ENCODE measurements around the gene DNA2. TPM values are rescaled to one million over a fixed set of nuclear protein-coding genes. Genes with fewer than 3 reads are reported as not detected.
"Not testable (repeated sequence)": the region's sequence is repeated elsewhere in the genome, so short reads cannot be mapped to it uniquely, and the experiment has no call there.

The DNA2 gene
- total RNA-seq (ENCODE audit: unreplicated experiment) = 9.9 TPM
- long read RNA-seq, partial matches to known transcripts = 2 of 2 reads
- long read RNA-seq, other reads (novel, unspliced or antisense) = 0 of 2 reads

GRCh38 chr10:68471586-68472408, at the start of gene DNA2:
Gene DNA2 (minus strand): TSS chr10:68471973. CDS start chr10:68471864, 109 bp downstream.
- H3K27ac Mint-ChIP-seq (ENCODE audit: unreplicated experiment) = peak within 1 kb of the TSS; percentile 88
- peak; percentile 72 for DNase-seq
- TF ChIP-seq CTCF (IDR thresholded peaks at IDR 0.05; ENCODE audit: partially characterized antibody, unreplicated experiment) = no peak
- H3K27me3 Mint-ChIP-seq (ENCODE audit: unreplicated experiment) = peaks cover 7% of the 10 kb centered on the region
- peak within 1 kb of the TSS; percentile 98 for H3K4me3 Mint-ChIP-seq (ENCODE audit: unreplicated experiment)
- H3K4me1 Mint-ChIP-seq (ENCODE audit: low read depth, unreplicated experiment) = peaks cover 7% of the 10 kb centered on the region
- H3K9me3 Mint-ChIP-seq (ENCODE audit: unreplicated experiment) = peaks cover 2% of the 10 kb centered on the region
- no peaks in the 10 kb centered on the region for H3K36me3 Mint-ChIP-seq (ENCODE audit: unreplicated experiment)

- H3K27ac Mint-ChIP-seq (ENCODE audit: unreplicated experiment); H3K27me3 Mint-ChIP-seq (ENCODE audit: unreplicated experiment); H3K4me3 Mint-ChIP-seq (ENCODE audit: unreplicated experiment); DNase-seq; H3K4me1 Mint-ChIP-seq (ENCODE audit: low read depth, unreplicated experiment); H3K36me3 Mint-ChIP-seq (ENCODE audit: unreplicated experiment); H3K9me3 Mint-ChIP-seq (ENCODE audit: unreplicated experiment): not testable (repeated sequence)
These were observed 46.8 kb upstream of the DNA2 start for GRCh38 chr10:68518609-68519008.

GRCh38 chr10:68517188-68517587, 45.4 kb upstream of the DNA2 start:
- TF ChIP-seq CTCF (IDR thresholded peaks at IDR 0.05; ENCODE audit: partially characterized antibody, unreplicated experiment) = no peak
- H3K4me3 Mint-ChIP-seq (ENCODE audit: unreplicated experiment) = no peak overlapping the region
- no peak overlapping the region for H3K27ac Mint-ChIP-seq (ENCODE audit: unreplicated experiment)
- no peaks in the 10 kb centered on the region for H3K36me3 Mint-ChIP-seq (ENCODE audit: unreplicated experiment)
- H3K4me1 Mint-ChIP-seq (ENCODE audit: low read depth, unreplicated experiment) = no peaks in the 10 kb centered on the region
- H3K9me3 Mint-ChIP-seq (ENCODE audit: unreplicated experiment) = no peaks in the 10 kb centered on the region
- no peak for DNase-seq
- peaks cover 4% of the 10 kb centered on the region for H3K27me3 Mint-ChIP-seq (ENCODE audit: unreplicated experiment)

- Mint-ChIP-seq H3K4me3 (ENCODE audit: unreplicated experiment) (no peak overlapping the region), H3K4me1 (ENCODE audit: low read depth, unreplicated experiment) (no peaks in the 10 kb centered on the region), H3K9me3 (ENCODE audit: unreplicated experiment) (no peaks in the 10 kb centered on the region), H3K27ac (ENCODE audit: unreplicated experiment) (no peak overlapping the region), H3K36me3 (ENCODE audit: unreplicated experiment) (no peaks in the 10 kb centered on the region), H3K27me3 (ENCODE audit: unreplicated experiment) (peaks cover 4% of the 10 kb centered on the region)
- DNase-seq = no peak
- TF ChIP-seq CTCF (IDR thresholded peaks at IDR 0.05; ENCODE audit: partially characterized antibody, unreplicated experiment) = no peak
These were observed 45.0 kb upstream of the DNA2 start for GRCh38 chr10:68516766-68517165.

GRCh38 chr10:68516216-68516615, 44.4 kb upstream of the DNA2 start:
- H3K9me3 Mint-ChIP-seq (ENCODE audit: unreplicated experiment); H3K4me1 Mint-ChIP-seq (ENCODE audit: low read depth, unreplicated experiment); H3K4me3 Mint-ChIP-seq (ENCODE audit: unreplicated experiment); DNase-seq; H3K36me3 Mint-ChIP-seq (ENCODE audit: unreplicated experiment); H3K27me3 Mint-ChIP-seq (ENCODE audit: unreplicated experiment); H3K27ac Mint-ChIP-seq (ENCODE audit: unreplicated experiment): not testable (repeated sequence)

GRCh38 chr10:68508090-68508489, 36.3 kb upstream of the DNA2 start:
- no peak for DNase-seq
- TF ChIP-seq CTCF (IDR thresholded peaks at IDR 0.05; ENCODE audit: partially characterized antibody, unreplicated experiment) = no peak
- no peaks in the 10 kb centered on the region for H3K36me3 Mint-ChIP-seq (ENCODE audit: unreplicated experiment)
- no peaks in the 10 kb centered on the region for H3K27me3 Mint-ChIP-seq (ENCODE audit: unreplicated experiment)
- no peak overlapping the region for H3K4me3 Mint-ChIP-seq (ENCODE audit: unreplicated experiment)
- no peaks in the 10 kb centered on the region for H3K9me3 Mint-ChIP-seq (ENCODE audit: unreplicated experiment)
- no peaks in the 10 kb centered on the region for H3K4me1 Mint-ChIP-seq (ENCODE audit: low read depth, unreplicated experiment)
- no peak overlapping the region for H3K27ac Mint-ChIP-seq (ENCODE audit: unreplicated experiment)

Measured in glutamatergic neuron (in vitro differentiated cells).